Measurements from ENCODE around the gene HNRNPAB.
"Not testable (repeated sequence)": the region's sequence is repeated elsewhere in the genome, so short reads cannot be mapped to it uniquely, and the experiment has no call there.

Gene HNRNPAB

GRCh38 chr5:178241688-178242231 is 37.4 kb downstream of the HNRNPAB start:
- no peak for DNase-seq (ENCODE audit: low read depth, low spot score)

GRCh38 chr5:178242416-178242815 is 38.1 kb downstream of the HNRNPAB start:
- DNase-seq (ENCODE audit: low read depth, low spot score) = no peak

GRCh38 chr5:178244576-178244975 is 40.2 kb downstream of the HNRNPAB start:
- no peak for DNase-seq (ENCODE audit: low read depth, low spot score)

DNA sequence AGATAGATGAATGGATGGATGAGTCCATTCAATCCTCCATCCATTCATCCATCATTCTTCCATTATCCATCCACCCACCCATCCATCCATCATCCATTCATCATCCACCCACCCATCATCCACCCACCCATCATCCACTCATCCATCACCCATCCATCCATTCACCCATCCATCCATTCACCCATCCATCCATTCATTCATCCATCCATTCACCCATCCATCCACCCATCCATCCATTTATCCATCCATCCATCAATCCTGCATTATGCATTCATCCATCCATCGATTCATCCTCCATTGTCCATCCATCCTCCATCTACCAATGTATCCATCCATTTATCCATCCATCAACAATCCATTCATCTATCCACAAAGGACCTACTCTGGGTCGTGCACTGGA is 41.1 kb downstream of the HNRNPAB start:
- no peak for DNase-seq (ENCODE audit: low read depth, low spot score)

- DNase-seq (ENCODE audit: low read depth, low spot score) = no peak
Observed at GRCh38 chr5:178246624-178247279, 42.4 kb downstream of the HNRNPAB start.

GRCh38 chr5:178247481-178248456 is 43.4 kb downstream of the HNRNPAB start:
- no peak for DNase-seq (ENCODE audit: low read depth, low spot score)

GRCh38 chr5:178248750-178249149 is 44.4 kb downstream of the HNRNPAB start:
- no peak for DNase-seq (ENCODE audit: low read depth, low spot score)

DNA sequence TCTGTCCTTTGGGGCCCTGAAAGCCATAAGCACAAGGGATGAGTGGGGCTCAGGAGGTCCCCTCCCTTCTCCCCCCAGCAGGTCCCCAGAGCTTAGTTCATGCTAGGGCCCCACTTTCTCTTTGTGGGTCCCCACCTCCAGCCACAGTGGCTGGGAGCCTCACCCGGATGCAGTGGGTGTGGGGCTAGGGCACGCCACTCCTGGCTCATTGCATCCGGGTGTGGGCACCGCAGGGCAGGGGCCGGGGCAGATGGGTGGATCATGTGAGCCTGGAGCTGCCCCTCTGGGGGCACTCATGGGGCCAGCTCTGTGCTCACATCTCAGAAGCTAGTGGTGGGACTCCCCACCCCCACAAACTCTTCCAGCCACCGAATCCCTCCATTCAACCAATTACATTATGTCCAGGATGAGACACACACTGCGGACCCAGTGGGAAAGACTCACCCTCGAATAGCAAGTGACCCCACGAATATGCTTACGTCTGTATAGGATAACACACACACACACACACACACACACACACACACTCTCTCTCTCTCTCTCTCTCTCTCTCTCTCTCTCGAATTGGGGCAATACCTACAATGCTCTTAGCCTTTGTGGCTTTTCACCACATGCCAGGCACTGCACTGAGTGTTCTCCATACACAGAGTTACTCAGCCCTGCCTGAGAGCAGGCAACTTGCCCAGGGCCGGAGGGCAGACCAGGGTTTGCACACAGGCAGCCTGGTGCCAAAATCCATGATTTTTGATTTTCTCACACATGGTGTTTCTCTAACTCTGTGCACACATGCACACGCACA is 45.1 kb downstream of the HNRNPAB start:
- DNase-seq (ENCODE audit: low read depth, low spot score) = no peak

DNA sequence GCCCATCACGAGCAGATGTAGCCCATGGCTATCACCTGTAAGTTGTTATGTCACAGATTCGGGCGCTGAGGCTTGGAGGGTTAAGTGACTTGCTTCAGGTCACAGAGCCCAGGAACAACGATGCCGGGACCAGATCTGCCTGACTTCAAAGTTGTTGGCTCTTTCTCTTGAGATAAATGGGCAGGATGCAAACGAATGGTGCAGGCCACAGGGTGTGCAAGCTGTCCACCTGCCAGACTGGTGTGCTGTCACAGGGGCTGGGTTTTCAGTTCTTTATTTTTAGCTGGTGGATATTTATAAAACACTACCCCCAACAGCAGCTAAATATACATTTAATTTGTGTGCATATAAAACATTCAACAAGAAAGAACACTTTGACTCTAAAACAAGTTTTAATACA is 45.9 kb downstream of the HNRNPAB start:
- no peak for DNase-seq (ENCODE audit: low read depth, low spot score)

- DNase-seq (ENCODE audit: low read depth, low spot score) = no peak
Observed at GRCh38 chr5:178252258-178252657, 47.9 kb downstream of the HNRNPAB start.

GRCh38 chr5:178253632-178254031 is 49.3 kb downstream of the HNRNPAB start:
- DNase-seq (ENCODE audit: low read depth, low spot score) = not testable (repeated sequence)

- DNase-seq (ENCODE audit: low read depth, low spot score) = no peak
Observed at GRCh38 chr5:178256746-178257145, 52.4 kb downstream of the HNRNPAB start.

- no peak for DNase-seq (ENCODE audit: low read depth, low spot score)
Observed at GRCh38 chr5:178257650-178258049, 53.3 kb downstream of the HNRNPAB start.

GRCh38 chr5:178259623-178260536 is 55.5 kb downstream of the HNRNPAB start:
- no peak for DNase-seq (ENCODE audit: low read depth, low spot score)
